Loucy (cell line): ENCODE data around the gene F7.
"Not testable (repeated sequence)": the region's sequence is repeated elsewhere in the genome, so short reads cannot be mapped to it uniquely, and the experiment has no call there.

Experiments
- H2AFZ ChIP-seq: fragments of 200-600 bp; sonication (generic); 2 replicates; pipeline ENCODE4 v1.6.0; 2016; ENCODE audit warnings: antibody characterized with exemption, mild to moderate bottlenecking, low read length, moderate library complexity
- H3F3A ChIP-seq: fragments of 200-600 bp; 2 replicates; pipeline ENCODE4 v1.6.0; 2016; ENCODE audit warnings: antibody characterized with exemption, low read depth, mild to moderate bottlenecking
- H3K27me3 ChIP-seq: fragments of 200-600 bp; sonication (generic); 2 replicates; pipeline ENCODE4 v1.6.1; 2014; ENCODE audit warnings: low read length, mild to moderate bottlenecking; ENCODE audit not compliant: insufficient read depth, poor library complexity, severe bottlenecking
- H3K36me3 ChIP-seq: fragments of 200-600 bp; sonication (generic); 2 replicates; pipeline ENCODE4 v1.6.1; 2016; ENCODE audit warnings: low read length; ENCODE audit not compliant: insufficient read depth
- H3K4me1 ChIP-seq: fragments of 200-600 bp; sonication (generic); 2 replicates; pipeline ENCODE4 v1.5.1; 2014; ENCODE audit warnings: low read length, mild to moderate bottlenecking; ENCODE audit not compliant: insufficient read depth, poor library complexity, severe bottlenecking
- H3K4me2 ChIP-seq: fragments of 200-600 bp; sonication (generic); 2 replicates; pipeline ENCODE4 v1.6.0; 2014; ENCODE audit warnings: antibody characterized with exemption, low read length, low read depth, mild to moderate bottlenecking; ENCODE audit not compliant: poor library complexity, severe bottlenecking
- H3K4me3 ChIP-seq: fragments of 200-600 bp; sonication (generic); 2 replicates; pipeline ENCODE4 v1.5.1; 2014; ENCODE audit warnings: low read length, mild to moderate bottlenecking, mixed read lengths; ENCODE audit not compliant: poor library complexity, severe bottlenecking
- H3K79me2 ChIP-seq: fragments of 200-600 bp; sonication (generic); 2 replicates; pipeline ENCODE4 v1.6.1; 2014; ENCODE audit warnings: low read length; ENCODE audit not compliant: insufficient read depth
- H3K9ac ChIP-seq: fragments of 200-600 bp; sonication (generic); 2 replicates; pipeline ENCODE4 v1.6.0; 2014; ENCODE audit warnings: mild to moderate bottlenecking, low read depth, low read length, moderate library complexity; ENCODE audit not compliant: poor library complexity, severe bottlenecking
- H3K9me2 ChIP-seq: fragments of 200-600 bp; sonication (generic); replicated peaks from 2 replicates; pipeline ENCODE4 v1.6.1; 2016; ENCODE audit warnings: low read depth, low read length, mixed read lengths
- H3K9me3 ChIP-seq: fragments of 200-600 bp; sonication (generic); 2 replicates; pipeline ENCODE4 v1.6.1; 2014; ENCODE audit warnings: mild to moderate bottlenecking, antibody characterized with exemption, low read length, low read depth; ENCODE audit not compliant: insufficient read depth
- H4K20me1 ChIP-seq: fragments of 200-600 bp; sonication (generic); 2 replicates; pipeline ENCODE4 v1.6.0; 2014; ENCODE audit warnings: antibody characterized with exemption, low read length, mild to moderate bottlenecking; ENCODE audit not compliant: insufficient read depth, poor library complexity, severe bottlenecking
- EZH2phosphoT487 ChIP-seq: fragments of 200-600 bp; IDR thresholded peaks from 2 replicates; pipeline ENCODE4 v1.6.1; 2018; ENCODE audit warnings: antibody characterized with exemption, mild to moderate bottlenecking, moderate library complexity, borderline replicate concordance
- TF ChIP-seq, protein P1 (sequence below): fragments of 200-600 bp; sonication (generic); conservative IDR thresholded peaks from 2 replicates; pipeline ENCODE4 v1.5.1; 2014; ENCODE audit warnings: mild to moderate bottlenecking, antibody characterized with exemption, low read length

Gene F7

GRCh38 chr13:113109151-113110047, 3.8 kb downstream of the F7 start:
- H3K4me3 ChIP-seq: no peak overlapping the region
- H2AFZ ChIP-seq: no peak overlapping the region
- H3K9me2 ChIP-seq: no peaks in the 10 kb centered on the region
- no peak for TF ChIP-seq EZH2phosphoT487
- TF ChIP-seq, protein P1, sequence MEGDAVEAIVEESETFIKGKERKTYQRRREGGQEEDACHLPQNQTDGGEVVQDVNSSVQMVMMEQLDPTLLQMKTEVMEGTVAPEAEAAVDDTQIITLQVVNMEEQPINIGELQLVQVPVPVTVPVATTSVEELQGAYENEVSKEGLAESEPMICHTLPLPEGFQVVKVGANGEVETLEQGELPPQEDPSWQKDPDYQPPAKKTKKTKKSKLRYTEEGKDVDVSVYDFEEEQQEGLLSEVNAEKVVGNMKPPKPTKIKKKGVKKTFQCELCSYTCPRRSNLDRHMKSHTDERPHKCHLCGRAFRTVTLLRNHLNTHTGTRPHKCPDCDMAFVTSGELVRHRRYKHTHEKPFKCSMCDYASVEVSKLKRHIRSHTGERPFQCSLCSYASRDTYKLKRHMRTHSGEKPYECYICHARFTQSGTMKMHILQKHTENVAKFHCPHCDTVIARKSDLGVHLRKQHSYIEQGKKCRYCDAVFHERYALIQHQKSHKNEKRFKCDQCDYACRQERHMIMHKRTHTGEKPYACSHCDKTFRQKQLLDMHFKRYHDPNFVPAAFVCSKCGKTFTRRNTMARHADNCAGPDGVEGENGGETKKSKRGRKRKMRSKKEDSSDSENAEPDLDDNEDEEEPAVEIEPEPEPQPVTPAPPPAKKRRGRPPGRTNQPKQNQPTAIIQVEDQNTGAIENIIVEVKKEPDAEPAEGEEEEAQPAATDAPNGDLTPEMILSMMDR: no peak
- no peaks in the 10 kb centered on the region for H3K9me3 ChIP-seq
- no peaks in the 10 kb centered on the region for H3F3A ChIP-seq
- no peaks in the 10 kb centered on the region for H4K20me1 ChIP-seq
- H3K4me2 ChIP-seq: no peak overlapping the region
- no peaks in the 10 kb centered on the region for H3K36me3 ChIP-seq
- no peak overlapping the region for H3K9ac ChIP-seq
- no peaks in the 10 kb centered on the region for H3K79me2 ChIP-seq
- peaks cover 4% of the 10 kb centered on the region for H3K4me1 ChIP-seq
- no peaks in the 10 kb centered on the region for H3K27me3 ChIP-seq

GRCh38 chr13:113110048-113110851, 4.7 kb downstream of the F7 start:
- Histone ChIP-seq H2AFZ (no peak overlapping the region), H3K9ac (no peak overlapping the region), H3K27me3 (no peaks in the 10 kb centered on the region), H3K4me2 (no peak overlapping the region), H3K79me2 (no peaks in the 10 kb centered on the region), H3K9me2 (no peaks in the 10 kb centered on the region), H3K4me3 (no peak overlapping the region), H3K4me1 (peaks cover 4% of the 10 kb centered on the region), H3K36me3 (no peaks in the 10 kb centered on the region), H4K20me1 (no peaks in the 10 kb centered on the region), H3K9me3 (no peaks in the 10 kb centered on the region), H3F3A (no peaks in the 10 kb centered on the region)
- no peak for TF ChIP-seq EZH2phosphoT487
- TF ChIP-seq, protein P1: no peak

DNA sequence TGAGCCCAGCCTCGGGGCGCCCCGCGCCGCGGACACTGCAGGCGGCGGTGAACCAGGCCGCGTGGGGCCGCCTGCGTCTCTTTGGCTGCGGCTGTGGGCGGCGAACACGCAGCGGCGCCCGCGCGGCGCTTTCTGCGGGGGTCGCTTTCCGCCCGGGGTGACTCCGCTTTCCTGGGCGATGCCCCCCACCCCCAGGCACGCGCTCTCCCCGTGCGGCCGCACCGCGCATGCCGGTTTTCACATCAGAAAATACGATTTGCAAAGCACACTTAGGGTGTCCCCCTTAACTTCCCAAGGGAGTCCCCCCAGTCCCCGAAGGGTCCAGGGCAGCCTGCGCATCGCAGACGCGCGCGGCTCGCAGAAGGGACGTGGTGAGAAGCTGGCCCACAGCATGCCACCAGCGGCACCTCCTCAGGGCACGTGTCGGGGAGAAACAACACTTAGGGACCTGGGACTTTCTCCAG, 5.3 kb downstream of the F7 start:
- H3K9me3 ChIP-seq: no peaks in the 10 kb centered on the region
- H3F3A ChIP-seq: no peaks in the 10 kb centered on the region
- no peaks in the 10 kb centered on the region for H3K79me2 ChIP-seq
- no peak overlapping the region for H3K4me2 ChIP-seq
- TF ChIP-seq EZH2phosphoT487: no peak
- TF ChIP-seq, protein P1: no peak
- no peaks in the 10 kb centered on the region for H3K36me3 ChIP-seq
- no peak overlapping the region for H2AFZ ChIP-seq
- no peak overlapping the region for H3K9ac ChIP-seq
- H3K9me2 ChIP-seq: no peaks in the 10 kb centered on the region
- peaks cover 4% of the 10 kb centered on the region for H3K4me1 ChIP-seq
- H3K27me3 ChIP-seq: no peaks in the 10 kb centered on the region
- H4K20me1 ChIP-seq: no peaks in the 10 kb centered on the region
- H3K4me3 ChIP-seq: no peak overlapping the region

DNA sequence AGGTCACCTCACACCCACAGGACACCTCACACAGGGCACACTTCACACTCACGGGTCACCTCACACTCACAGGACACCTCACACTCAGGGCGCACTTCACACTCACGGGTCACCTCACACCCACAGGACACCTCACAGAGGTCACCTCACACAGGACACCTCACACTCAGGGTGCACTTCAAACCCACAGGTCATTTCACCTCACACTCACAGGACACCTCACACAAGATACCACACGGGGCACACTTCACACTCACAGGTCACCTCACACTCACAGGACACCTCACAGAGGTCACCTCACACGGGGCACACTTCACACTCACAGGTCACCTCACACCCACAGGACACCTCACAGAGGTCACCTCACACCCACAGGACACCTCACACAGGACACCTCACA, 6.2 kb downstream of the F7 start:
- H3K36me3 ChIP-seq, H3K4me3 ChIP-seq, H3K4me2 ChIP-seq, H3K27me3 ChIP-seq, H3K79me2 ChIP-seq, H3K4me1 ChIP-seq, H3K9me3 ChIP-seq, H4K20me1 ChIP-seq, H3F3A ChIP-seq, H2AFZ ChIP-seq, H3K9ac ChIP-seq, H3K9me2 ChIP-seq: not testable (repeated sequence)

DNA sequence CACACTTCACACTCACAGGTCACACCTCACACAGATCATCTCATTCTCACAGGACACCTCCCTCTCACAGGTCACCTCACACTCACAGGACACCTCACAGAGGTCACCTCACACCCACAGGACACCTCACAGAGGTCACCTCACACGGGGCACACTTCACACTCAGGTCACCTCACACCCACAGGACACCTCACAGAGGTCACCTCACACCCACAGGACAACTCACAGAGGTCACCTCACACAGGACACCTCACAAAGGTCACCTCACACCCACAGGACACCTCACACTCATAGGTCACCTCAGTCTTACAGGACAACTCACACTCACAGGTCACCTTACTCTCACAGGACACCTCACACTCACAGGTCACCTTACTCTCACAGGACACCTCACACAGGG, 6.9 kb downstream of the F7 start:
- H3K9me3 ChIP-seq, H4K20me1 ChIP-seq, H3K9me2 ChIP-seq, H3K4me3 ChIP-seq, H3K4me1 ChIP-seq, H3K79me2 ChIP-seq, H3K9ac ChIP-seq, H3K36me3 ChIP-seq, H3F3A ChIP-seq, H3K27me3 ChIP-seq, H2AFZ ChIP-seq, H3K4me2 ChIP-seq: not testable (repeated sequence)
